ENCODE data around the gene EMCN.

DNA sequence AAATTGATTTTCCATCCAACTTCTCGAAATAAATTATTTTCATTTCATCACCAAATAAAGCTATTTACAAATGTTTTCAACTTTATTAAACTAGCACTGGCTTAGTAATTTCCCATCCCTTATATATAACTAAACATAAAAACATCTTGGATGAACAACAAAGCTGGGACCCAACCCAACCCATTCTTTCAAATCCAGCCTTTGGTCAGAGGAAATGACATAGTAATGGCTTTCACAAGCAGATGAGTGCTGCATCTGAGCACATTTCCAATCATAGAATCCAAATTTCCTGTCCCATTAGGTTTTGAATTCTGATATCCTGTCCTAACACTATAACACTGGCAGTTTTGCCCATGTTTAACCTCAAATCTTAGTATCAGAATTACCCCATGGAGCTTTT, 7.9 kb upstream of the EMCN start:
- no peak for TF ChIP-seq FOXM1 (IDR thresholded peaks at IDR 0.05; ENCODE audit: low read depth, low read length)
- TF ChIP-seq, protein P1, sequence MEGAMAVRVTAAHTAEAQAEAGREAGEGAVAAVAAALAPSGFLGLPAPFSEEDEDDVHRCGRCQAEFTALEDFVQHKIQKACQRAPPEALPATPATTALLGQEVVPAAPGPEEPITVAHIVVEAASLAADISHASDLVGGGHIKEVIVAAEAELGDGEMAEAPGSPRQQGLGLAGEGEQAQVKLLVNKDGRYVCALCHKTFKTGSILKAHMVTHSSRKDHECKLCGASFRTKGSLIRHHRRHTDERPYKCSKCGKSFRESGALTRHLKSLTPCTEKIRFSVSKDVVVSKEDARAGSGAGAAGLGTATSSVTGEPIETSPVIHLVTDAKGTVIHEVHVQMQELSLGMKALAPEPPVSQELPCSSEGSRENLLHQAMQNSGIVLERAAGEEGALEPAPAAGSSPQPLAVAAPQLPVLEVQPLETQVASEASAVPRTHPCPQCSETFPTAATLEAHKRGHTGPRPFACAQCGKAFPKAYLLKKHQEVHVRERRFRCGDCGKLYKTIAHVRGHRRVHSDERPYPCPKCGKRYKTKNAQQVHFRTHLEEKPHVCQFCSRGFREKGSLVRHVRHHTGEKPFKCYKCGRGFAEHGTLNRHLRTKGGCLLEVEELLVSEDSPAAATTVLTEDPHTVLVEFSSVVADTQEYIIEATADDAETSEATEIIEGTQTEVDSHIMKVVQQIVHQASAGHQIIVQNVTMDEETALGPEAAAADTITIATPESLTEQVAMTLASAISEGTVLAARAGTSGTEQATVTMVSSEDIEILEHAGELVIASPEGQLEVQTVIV (IDR thresholded peaks at IDR 0.05; ENCODE audit: borderline replicate concordance, partially characterized antibody), result no peak
- no peak for TF ChIP-seq ZNF274 (IDR thresholded peaks at IDR 0.05; ENCODE audit: insufficient read depth, insufficient read length)
- TF ChIP-seq POLR2AphosphoS5 (IDR thresholded peaks at IDR 0.05; ENCODE audit: low read length), result no peak
- no peak for TF ChIP-seq TAF1 (IDR thresholded peaks at IDR 0.05; ENCODE audit: borderline replicate concordance, low read depth, low read length)
- TF ChIP-seq NFIC (IDR thresholded peaks at IDR 0.05; ENCODE audit: low read depth, low read length), result no peak
- no peak for TF ChIP-seq SMARCA5 (IDR thresholded peaks at IDR 0.05)
- no peak for TF ChIP-seq DPF2 (IDR thresholded peaks at IDR 0.05)
- TF ChIP-seq LARP7 (IDR thresholded peaks at IDR 0.05), result no peak
- TF ChIP-seq CBFB (IDR thresholded peaks at IDR 0.05; ENCODE audit: low read depth), result no peak
- TF ChIP-seq, protein P2, sequence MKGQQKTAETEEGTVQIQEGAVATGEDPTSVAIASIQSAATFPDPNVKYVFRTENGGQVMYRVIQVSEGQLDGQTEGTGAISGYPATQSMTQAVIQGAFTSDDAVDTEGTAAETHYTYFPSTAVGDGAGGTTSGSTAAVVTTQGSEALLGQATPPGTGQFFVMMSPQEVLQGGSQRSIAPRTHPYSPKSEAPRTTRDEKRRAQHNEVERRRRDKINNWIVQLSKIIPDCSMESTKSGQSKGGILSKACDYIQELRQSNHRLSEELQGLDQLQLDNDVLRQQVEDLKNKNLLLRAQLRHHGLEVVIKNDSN (IDR thresholded peaks at IDR 0.05; ENCODE audit: borderline replicate concordance, extremely low read length, insufficient read depth, low read depth, low read length), result no peak
